GM12801 (cell line): Measurements from ENCODE around the gene SIMC1.

Experiments used
- TF ChIP-seq, protein P1 (sequence below): IDR thresholded peaks from one replicate; pipeline ENCODE4 v1.5.1; 2011; ENCODE audit warnings: control low read depth; ENCODE audit not compliant: insufficient read length; ENCODE audit errors: extremely low read depth

SIMC1 gene

DNA sequence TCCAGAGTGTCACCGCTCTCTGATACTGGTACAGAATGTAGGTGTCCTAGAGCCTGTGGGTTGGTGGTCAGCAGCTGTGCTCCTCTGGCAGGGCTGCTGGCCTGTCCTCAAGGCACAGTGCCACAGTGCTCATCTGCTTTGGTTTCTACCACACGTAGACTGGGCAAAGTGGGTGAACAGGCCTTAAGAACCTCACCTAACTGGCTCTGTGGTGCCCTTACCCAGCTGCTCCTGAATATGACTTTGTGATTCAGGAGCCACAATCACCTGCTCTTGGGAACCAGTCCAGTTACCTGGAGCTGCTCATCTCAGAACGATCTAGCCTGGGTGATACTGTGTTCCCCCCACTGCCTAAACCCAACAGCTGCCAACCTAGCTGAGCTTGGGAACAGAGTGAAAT is 143.8 kb downstream of the SIMC1 start:
- TF ChIP-seq, protein P1, sequence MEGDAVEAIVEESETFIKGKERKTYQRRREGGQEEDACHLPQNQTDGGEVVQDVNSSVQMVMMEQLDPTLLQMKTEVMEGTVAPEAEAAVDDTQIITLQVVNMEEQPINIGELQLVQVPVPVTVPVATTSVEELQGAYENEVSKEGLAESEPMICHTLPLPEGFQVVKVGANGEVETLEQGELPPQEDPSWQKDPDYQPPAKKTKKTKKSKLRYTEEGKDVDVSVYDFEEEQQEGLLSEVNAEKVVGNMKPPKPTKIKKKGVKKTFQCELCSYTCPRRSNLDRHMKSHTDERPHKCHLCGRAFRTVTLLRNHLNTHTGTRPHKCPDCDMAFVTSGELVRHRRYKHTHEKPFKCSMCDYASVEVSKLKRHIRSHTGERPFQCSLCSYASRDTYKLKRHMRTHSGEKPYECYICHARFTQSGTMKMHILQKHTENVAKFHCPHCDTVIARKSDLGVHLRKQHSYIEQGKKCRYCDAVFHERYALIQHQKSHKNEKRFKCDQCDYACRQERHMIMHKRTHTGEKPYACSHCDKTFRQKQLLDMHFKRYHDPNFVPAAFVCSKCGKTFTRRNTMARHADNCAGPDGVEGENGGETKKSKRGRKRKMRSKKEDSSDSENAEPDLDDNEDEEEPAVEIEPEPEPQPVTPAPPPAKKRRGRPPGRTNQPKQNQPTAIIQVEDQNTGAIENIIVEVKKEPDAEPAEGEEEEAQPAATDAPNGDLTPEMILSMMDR: no peak

DNA sequence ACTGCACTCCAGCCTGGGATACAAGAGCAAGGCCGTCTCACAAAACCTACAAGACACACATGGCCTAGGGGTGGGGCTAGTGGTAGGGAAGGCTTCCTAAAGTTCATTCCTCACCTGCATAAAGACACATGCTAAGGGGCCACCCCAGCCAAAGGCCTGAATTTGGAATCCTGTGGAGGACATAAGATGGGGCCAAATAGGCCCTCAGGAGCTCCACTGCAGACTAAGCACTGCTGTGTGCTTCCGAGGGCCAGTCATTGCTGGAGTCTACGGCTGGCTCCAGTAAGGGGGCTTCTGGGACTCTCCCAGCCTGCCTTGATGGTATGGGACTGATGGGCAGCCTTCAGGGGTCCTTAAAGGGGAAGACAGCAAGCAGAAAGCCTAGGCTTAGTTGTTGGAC is 144.5 kb downstream of the SIMC1 start:
- TF ChIP-seq, protein P1: no peak

DNA sequence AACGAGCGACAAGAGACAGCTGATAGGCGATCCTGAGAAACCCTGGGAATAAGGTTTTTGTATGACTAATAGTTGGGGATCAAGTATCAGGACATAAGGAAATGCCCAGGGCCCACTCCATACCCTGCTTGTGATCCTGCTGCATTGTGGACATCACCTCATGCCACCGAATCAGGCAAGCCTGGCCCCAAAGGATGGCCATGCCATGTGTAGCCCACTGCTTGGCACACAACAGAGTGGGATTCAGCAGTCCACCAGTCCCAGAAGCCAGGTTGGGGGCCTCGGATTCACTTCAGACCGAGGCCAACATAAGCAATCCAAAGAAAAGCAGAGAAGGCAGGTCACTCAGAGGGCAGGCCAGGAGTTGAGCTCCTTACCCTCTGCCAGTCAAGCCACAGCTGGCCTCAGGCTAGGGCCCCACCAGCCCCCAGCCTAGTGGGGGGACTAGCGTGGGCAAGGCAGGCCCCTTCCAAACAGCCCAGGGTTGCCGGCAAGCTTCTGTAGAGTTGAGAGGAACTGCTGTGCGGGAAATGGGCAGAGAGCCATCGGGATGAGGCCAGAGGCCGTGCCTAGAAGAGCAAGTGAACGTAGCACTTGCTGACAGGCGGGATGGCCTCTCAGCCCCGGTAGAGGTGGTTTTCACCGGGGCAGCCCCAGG is 145.2 kb downstream of the SIMC1 start:
- TF ChIP-seq, protein P1: no peak

DNA sequence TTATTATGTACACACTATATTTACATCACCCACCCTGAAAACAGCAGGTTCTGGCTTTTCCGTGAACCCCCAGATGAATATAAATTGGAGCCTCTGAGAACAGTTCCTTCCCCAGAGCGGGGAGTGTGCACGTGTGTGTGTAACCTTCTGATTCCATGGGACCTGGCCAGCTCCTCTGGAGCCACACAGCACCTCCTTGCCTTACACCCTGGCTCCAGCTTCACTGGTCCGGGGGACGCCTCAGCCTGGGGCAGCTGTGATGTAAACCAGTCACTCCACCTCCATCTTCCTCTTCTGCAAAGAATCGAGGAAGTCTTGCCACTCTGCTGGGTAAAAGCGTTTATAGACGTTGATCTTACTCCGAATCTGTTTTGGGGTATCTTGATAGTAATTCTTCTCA is 145.7 kb downstream of the SIMC1 start:
- TF ChIP-seq, protein P1: no peak

DNA sequence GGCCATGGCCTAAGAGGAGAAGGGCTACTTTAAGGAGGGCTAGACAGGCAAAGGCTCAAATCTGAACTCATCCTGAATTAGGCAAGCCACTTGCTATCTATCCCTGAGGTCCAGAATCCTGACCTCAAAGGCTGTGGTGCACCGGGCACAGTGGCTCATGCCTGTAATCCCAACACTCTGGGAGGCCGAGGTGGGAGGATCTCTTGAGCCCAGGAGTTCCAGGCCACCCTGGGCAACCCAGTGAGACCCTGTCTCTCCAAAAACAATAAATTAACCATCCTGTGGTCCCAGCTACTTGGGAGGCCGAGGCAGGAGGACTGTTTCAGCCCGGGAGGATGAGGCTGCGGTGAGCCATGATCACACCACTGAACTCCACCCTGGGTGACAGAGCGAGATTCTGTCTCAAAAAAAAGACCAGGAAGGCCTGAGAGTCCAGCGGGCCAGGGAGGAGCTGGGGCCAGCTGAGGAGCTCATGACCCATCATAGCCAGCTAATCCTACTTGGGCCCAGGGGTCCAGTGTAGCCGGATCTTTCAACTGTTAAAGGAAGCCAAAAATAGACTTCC is 146.2 kb downstream of the SIMC1 start:
- TF ChIP-seq, protein P1: no peak

DNA sequence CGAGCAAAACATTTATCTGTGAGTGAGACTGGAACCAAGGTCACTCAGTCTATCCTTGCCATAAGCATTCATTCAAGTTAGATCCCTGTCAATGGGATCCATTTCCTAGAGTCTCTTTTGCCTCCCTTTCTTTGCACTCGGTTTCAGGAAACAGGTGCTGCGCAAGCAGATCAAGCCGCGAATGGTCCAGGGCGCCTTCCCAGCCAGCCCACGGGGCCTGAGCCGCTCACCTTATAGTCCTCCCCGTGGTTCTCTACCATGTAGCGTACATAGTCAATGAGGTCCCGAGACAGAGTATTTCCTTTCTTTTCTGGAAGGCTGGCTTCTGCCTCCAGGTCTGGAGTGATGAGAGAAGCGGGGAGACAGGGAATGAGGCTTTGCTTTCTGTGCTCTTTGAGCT is 146.8 kb downstream of the SIMC1 start:
- TF ChIP-seq, protein P1: no peak

DNA sequence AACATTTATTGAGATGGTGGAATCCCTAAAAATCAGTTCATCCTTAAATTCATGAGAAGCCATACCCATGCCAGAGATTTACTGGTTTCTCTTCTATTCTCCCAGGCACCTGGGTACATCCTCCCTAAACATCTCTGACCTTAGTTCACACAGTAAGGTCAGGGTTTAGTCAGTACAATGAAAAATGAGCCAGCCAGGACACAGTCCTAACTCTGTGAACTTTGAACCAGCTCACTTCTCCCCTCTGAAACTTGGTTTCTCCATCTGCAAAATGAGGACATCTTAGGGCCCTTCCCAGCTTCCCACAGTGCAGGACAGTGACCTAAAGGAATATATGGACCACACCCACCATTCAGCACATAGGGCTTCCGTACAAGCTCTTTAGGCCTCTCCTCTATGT is 148.3 kb downstream of the SIMC1 start:
- TF ChIP-seq, protein P1: no peak
